ENCODE results near the gene DRC7. TPM values are rescaled to one million over a fixed set of nuclear protein-coding genes. Genes with fewer than 3 reads are reported as not detected.

DRC7 gene
- total and polyA plus RNA-seq, 9 donors = 0.06 to 0.40 (median 0.16) TPM; not detected in 3

DNA sequence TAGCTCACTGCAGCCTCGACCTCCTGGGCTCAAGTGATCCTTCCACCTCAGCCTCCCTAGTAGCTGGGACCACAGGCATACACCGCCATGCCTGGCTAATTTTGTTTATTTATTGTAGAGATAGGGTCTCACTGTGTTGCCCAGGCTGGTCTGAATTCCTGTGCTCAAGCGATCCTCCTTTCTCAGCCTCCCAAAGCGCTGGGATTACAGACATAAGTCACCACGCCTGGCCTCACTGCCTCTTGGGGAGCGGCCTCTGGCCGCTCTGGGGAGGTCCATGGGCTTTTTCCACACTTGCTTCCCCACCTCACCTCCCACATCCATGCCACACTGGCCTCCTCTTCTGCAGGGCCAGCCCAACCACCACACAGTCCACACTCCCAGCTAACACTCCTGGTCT is 44.8 kb upstream of the DRC7 start:
- H3K9me3 ChIP-seq (replicated peaks; ENCODE audit: control insufficient read depth, low read depth, low read length) = no peaks in the 10 kb centered on the region
- no peak for DNase-seq
- H3K27me3 ChIP-seq (ENCODE audit: control insufficient read depth, insufficient read depth, low read length) = peaks cover 3% of the 10 kb centered on the region
- WGBS (ENCODE audit: insufficient coverage) = 97% methylated on average over 5 of the region's 7 CpGs
- no peaks in the 10 kb centered on the region for H3K36me3 ChIP-seq (ENCODE audit: control insufficient read depth, insufficient read depth, low read length)
- no peak overlapping the region for H3K27ac ChIP-seq (ENCODE audit: low read length)
- H3K4me1 ChIP-seq (ENCODE audit: control insufficient read depth, insufficient read depth, low read length) = peaks cover 39% of the 10 kb centered on the region
- H3K4me3 ChIP-seq (ENCODE audit: low read length) = no peak overlapping the region

DNA sequence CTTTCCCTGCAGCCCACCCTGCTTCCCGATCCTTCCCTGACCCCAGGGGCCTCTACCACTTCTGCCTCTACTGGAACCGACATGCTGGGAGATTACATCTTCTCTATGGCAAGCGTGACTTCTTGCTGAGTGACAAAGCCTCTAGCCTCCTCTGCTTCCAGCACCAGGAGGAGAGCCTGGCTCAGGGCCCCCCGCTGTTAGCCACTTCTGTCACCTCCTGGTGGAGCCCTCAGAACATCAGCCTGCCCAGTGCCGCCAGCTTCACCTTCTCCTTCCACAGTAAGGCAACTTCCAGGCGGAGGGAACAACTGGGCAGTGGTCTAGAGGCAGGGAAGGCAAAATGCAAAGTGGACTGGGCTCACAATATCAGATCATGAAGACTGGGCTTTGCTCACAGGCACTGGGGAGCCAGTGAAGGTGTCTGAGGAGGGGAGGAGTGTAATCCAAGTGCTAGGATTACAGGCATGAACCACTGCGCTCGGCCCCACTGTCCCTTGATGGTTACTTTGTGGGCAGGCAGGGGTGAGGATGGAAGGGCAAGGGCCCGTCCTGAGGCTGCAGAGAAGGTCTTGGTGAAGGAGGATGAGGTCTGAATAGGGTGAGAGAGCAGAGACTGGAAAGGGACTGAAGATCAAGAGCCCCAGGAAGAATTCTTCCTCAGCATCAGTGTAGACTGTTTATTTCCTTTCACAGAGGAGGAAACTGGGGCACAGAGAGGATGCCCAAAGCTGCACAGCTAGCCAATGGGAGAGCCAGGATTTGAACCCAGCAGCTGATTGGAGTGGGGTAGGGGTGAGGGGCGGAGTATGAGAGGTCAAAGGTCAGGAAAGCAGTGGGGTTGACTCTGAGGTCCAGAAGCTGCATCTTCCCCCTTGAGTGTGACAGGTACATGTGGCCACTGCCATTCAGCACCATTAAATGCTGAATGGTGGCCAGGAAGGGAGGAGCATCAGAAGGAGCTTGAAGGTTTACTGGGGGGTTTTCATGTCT is 43.0 kb upstream of the DRC7 start:
- Histone ChIP-seq H3K4me3 (ENCODE audit: low read length) (no peak overlapping the region), H3K4me1 (ENCODE audit: control insufficient read depth, insufficient read depth, low read length) (peaks cover 26% of the 10 kb centered on the region), H3K36me3 (ENCODE audit: control insufficient read depth, insufficient read depth, low read length) (no peaks in the 10 kb centered on the region), H3K27me3 (ENCODE audit: control insufficient read depth, insufficient read depth, low read length) (peaks cover 3% of the 10 kb centered on the region), H3K27ac (ENCODE audit: low read length) (no peak overlapping the region), H3K9me3 (replicated peaks; ENCODE audit: control insufficient read depth, low read depth, low read length) (no peaks in the 10 kb centered on the region)
- 77% methylated on average over 8 of the region's 10 CpGs for WGBS (ENCODE audit: insufficient coverage)
- no peak for DNase-seq

DNA sequence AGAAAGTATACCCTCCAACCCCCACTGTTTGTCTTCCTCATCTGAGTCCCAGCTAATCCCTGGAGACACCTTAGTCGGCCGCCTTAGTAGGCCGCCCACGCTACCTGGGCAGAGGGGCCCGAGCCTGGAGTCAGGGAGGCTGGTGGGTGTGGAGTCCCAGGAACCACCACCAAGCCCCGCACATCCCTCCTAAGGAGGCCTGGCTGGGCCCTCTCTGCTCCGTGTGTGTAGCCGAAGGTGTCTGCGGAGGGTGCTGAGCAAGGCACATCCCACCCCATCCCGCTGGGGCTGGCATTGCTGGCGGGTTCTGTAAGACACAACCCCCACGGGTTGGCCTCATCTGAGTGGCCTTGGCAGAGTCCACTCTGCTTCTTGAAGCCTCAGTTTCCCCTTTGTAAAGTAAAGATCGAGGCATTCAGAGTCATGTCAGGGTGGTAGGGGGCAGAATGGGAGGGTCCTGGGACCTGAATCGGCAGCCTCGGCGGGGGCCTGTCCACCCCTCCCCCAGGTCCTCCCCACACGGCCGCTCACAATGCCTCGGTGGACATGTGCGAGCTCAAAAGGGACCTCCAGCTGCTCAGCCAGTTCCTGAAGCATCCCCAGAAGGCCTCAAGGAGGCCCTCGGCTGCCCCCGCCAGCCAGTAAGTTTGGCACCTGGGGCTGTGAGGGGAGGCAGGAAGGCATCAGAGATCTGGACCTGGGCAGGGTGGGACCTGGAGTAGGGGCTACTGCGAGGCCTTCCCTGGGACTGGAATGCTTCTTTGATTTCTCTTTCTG is 41.7 kb upstream of the DRC7 start:
- 88% methylated on average over 11 of the region's 23 CpGs for WGBS (ENCODE audit: insufficient coverage)
- Histone ChIP-seq H3K27ac (ENCODE audit: low read length) (no peak overlapping the region), H3K27me3 (ENCODE audit: control insufficient read depth, insufficient read depth, low read length) (peaks cover 3% of the 10 kb centered on the region), H3K4me1 (ENCODE audit: control insufficient read depth, insufficient read depth, low read length) (peaks cover 17% of the 10 kb centered on the region), H3K4me3 (ENCODE audit: low read length) (no peak overlapping the region), H3K36me3 (ENCODE audit: control insufficient read depth, insufficient read depth, low read length) (no peaks in the 10 kb centered on the region), H3K9me3 (replicated peaks; ENCODE audit: control insufficient read depth, low read depth, low read length) (no peaks in the 10 kb centered on the region)
- no peak for DNase-seq

DNA sequence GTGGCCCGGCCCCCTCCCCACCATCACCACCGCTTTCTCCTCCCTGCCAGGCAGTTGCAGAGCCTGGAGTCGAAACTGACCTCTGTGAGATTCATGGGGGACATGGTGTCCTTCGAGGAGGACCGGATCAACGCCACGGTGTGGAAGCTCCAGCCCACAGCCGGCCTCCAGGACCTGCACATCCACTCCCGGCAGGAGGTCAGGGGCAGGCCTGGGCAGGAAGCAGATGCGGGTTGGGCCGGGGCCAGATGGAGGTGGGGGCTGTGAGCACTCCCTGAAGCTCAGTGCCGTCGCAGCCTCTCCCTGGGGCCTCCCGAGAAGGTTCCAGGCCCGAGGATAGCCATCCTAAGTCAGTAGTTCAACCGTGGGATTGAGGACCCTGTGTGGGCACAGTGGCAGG is 40.7 kb upstream of the DRC7 start:
- H3K27me3 ChIP-seq (ENCODE audit: control insufficient read depth, insufficient read depth, low read length) = peaks cover 3% of the 10 kb centered on the region
- H3K27ac ChIP-seq (ENCODE audit: low read length) = no peak overlapping the region
- no peak overlapping the region for H3K4me3 ChIP-seq (ENCODE audit: low read length)
- no peaks in the 10 kb centered on the region for H3K9me3 ChIP-seq (replicated peaks; ENCODE audit: control insufficient read depth, low read depth, low read length)
- DNase-seq = no peak
- 23% methylated on average over 8 of the region's 16 CpGs for WGBS (ENCODE audit: insufficient coverage)
- peaks cover 9% of the 10 kb centered on the region for H3K4me1 ChIP-seq (ENCODE audit: control insufficient read depth, insufficient read depth, low read length)
- H3K36me3 ChIP-seq (ENCODE audit: control insufficient read depth, insufficient read depth, low read length) = no peaks in the 10 kb centered on the region

DNA sequence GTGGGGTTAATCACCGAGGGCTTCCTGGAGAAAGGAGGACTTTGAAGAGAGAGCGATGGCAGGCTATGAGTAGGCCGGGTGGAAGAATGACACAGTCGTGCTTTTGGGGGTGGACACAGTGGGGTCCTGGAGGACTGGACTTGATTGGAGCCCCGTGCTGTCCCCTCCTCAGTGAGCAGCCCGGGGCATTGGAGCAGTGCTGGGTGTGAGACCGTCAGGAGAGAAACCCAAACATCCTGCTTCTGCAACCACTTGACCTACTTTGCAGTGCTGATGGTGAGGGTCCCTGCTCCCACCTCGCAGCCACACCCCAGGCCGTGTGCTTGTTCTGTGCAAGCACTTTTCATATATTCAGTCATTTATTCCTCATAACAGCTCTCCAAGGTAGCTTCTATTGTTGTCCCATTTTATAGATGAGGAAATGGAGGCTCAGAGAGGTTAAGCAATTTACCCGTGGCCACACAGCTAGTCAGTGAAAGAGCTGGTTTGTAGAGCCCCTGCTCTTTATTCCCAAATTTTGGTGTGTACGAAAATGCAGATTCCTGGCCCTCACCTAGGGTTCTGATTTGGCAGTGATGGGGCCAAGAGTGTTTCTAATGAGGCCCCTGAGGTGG is 38.2 kb upstream of the DRC7 start:
- H3K36me3 ChIP-seq (ENCODE audit: control insufficient read depth, insufficient read depth, low read length) = no peaks in the 10 kb centered on the region
- DNase-seq = no peak
- peaks cover 8% of the 10 kb centered on the region for H3K4me1 ChIP-seq (ENCODE audit: control insufficient read depth, insufficient read depth, low read length)
- WGBS (ENCODE audit: insufficient coverage) = 82% methylated on average over 9 of the region's 11 CpGs
- H3K27me3 ChIP-seq (ENCODE audit: control insufficient read depth, insufficient read depth, low read length) = peaks cover 3% of the 10 kb centered on the region
- no peak overlapping the region for H3K4me3 ChIP-seq (ENCODE audit: low read length)
- no peaks in the 10 kb centered on the region for H3K9me3 ChIP-seq (replicated peaks; ENCODE audit: control insufficient read depth, low read depth, low read length)
- no peak overlapping the region for H3K27ac ChIP-seq (ENCODE audit: low read length)

DNA sequence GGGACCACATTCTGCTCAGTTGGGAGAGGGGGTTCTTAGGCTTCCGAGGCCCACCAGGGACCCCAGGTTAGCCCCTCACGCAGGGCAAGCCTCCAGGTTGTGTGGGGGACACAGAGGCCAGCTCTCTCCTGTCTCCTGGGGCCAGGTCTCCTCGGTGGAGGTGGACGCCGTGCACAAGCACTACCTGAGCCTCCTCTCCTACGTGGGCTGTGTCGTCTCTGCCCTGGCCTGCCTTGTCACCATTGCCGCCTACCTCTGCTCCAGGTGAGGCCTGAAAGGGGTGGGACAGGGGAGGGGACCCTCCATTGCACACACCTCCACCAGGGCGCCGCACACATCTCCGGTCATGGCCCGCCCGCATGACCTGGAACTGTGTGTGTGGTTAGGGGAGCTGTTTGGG is 37.4 kb upstream of the DRC7 start:
- peaks cover 8% of the 10 kb centered on the region for H3K4me1 ChIP-seq (ENCODE audit: control insufficient read depth, insufficient read depth, low read length)
- 83% methylated on average over 1 of the region's 13 CpGs for WGBS (ENCODE audit: insufficient coverage)
- H3K27me3 ChIP-seq (ENCODE audit: control insufficient read depth, insufficient read depth, low read length) = peaks cover 3% of the 10 kb centered on the region
- H3K36me3 ChIP-seq (ENCODE audit: control insufficient read depth, insufficient read depth, low read length) = no peaks in the 10 kb centered on the region
- H3K27ac ChIP-seq (ENCODE audit: low read length) = no peak overlapping the region
- H3K4me3 ChIP-seq (ENCODE audit: low read length) = no peak overlapping the region
- no peak for DNase-seq
- no peaks in the 10 kb centered on the region for H3K9me3 ChIP-seq (replicated peaks; ENCODE audit: control insufficient read depth, low read depth, low read length)

DNA sequence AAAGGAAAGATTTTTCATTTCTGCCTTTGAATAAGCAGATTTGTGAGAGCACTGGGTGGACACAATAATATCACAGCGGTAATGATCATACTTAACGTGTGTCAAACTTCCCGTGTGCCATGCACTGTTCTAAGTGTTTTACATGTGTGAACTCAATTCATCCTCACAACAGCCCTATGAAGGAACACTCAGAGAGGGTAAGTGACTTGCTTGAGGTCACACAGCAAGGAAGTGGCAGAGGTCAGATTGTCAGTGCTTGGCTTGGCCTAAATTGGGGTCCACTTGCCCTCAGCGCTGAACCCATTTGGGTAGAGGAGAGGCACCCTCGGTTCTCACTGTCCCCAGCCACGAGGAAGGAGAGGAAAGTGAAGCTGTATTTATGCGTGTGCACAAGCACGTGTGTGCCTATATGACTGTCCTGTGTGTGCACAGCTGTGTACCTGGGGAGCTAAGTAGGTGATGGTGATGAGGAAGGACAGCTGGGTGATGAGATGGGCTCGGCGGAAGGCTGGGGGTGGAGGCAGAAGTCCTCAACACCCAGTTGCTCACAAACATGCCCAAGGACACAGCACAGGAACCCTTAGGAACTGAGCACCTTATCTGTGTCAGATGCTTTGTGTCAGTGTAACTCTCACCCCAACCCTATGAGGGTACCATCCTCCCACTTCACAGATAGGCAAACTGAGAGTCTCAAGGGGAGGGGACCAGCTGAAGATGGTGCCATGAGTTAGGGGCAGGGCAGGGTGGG is 36.3 kb upstream of the DRC7 start:
- DNase-seq = no peak
- no peak overlapping the region for H3K27ac ChIP-seq (ENCODE audit: low read length)
- peaks cover 3% of the 10 kb centered on the region for H3K27me3 ChIP-seq (ENCODE audit: control insufficient read depth, insufficient read depth, low read length)
- H3K4me3 ChIP-seq (ENCODE audit: low read length) = no peak overlapping the region
- H3K4me1 ChIP-seq (ENCODE audit: control insufficient read depth, insufficient read depth, low read length) = peaks cover 6% of the 10 kb centered on the region
- WGBS (ENCODE audit: insufficient coverage) = 75% methylated on average over 8 of the region's 10 CpGs
- no peaks in the 10 kb centered on the region for H3K36me3 ChIP-seq (ENCODE audit: control insufficient read depth, insufficient read depth, low read length)
- no peaks in the 10 kb centered on the region for H3K9me3 ChIP-seq (replicated peaks; ENCODE audit: control insufficient read depth, low read depth, low read length)

DNA sequence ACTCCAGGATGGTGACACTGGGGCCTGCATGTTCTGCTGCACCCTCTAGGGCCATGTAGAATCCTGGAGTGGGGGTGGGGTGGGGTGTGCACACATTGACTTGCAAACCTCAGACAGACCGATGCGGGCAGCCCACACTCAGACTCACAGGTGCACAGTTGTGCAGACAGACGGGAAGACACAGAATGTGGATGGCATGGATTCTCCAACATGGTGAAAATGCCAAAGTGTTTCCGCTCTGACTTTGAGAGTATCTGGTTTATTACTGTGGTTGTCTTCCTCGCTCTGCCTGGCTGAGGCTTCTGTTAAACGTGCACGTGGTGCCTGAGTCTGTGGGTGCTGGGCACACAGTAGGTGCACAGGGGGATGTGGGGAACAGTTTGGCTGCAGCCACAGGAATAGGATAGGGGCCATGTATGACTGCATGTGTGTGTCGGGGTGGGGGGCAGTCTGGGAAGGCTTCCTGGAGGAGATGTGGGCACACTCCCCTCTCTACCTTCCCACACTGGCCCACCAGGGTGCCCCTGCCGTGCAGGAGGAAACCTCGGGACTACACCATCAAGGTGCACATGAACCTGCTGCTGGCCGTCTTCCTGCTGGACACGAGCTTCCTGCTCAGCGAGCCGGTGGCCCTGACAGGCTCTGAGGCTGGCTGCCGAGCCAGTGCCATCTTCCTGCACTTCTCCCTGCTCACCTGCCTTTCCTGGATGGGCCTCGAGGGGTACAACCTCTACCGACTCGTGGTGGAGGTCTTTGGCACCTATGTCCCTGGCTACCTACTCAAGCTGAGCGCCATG is 35.5 kb upstream of the DRC7 start:
- no peaks in the 10 kb centered on the region for H3K36me3 ChIP-seq (ENCODE audit: control insufficient read depth, insufficient read depth, low read length)

More for the DNA sequence above, 35.5 kb upstream of the DRC7 start:
- H3K27ac ChIP-seq (ENCODE audit: low read length) = no peak overlapping the region
- no peak for DNase-seq
- H3K27me3 ChIP-seq (ENCODE audit: control insufficient read depth, insufficient read depth, low read length) = peaks cover 3% of the 10 kb centered on the region
- 59% methylated on average over 15 of the region's 19 CpGs for WGBS (ENCODE audit: insufficient coverage)
- no peaks in the 10 kb centered on the region for H3K9me3 ChIP-seq (replicated peaks; ENCODE audit: control insufficient read depth, low read depth, low read length)
- H3K4me3 ChIP-seq (ENCODE audit: low read length) = no peak overlapping the region
- peaks cover under 1% of the 10 kb centered on the region for H3K4me1 ChIP-seq (ENCODE audit: control insufficient read depth, insufficient read depth, low read length)

Data from muscle of leg (tissue), 11 donors.